Activated effector memory CD4-positive, alpha-beta T cell treated with Interleukin-2 at 50 U/mL for 16 hours (primary cell): ENCODE data around the gene TNS3.

Experiments
- DNase-seq: peaks from one replicate; pipeline ENCODE4 v3.0.0-alpha.2; 2020

Gene TNS3

GRCh38 chr7:47335557-47336471 lies 246.1 kb downstream of the TNS3 start:
- no peak for DNase-seq

DNA sequence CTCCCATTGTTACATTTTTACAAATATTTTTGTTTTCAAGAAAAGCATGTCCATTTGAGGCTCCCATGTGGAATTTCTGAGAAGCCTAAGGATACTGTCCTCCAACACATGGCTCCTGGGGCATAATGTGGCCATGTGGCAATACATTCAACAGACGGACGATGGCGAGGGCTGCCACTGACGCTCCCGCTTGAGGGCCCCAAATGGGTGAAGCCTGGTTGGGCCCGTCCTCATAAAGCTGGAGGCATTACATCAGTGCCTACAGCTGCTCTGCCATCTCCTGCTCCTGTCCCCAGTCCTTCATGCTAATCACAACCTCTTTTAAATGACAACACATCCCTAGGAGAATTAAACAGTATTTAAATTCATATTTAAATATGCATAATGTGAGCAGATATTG lies 246.8 kb downstream of the TNS3 start:
- DNase-seq: no peak

GRCh38 chr7:47333959-47334358 lies 248.0 kb downstream of the TNS3 start:
- no peak for DNase-seq

- no peak for DNase-seq
These were observed 248.4 kb downstream of the TNS3 start for GRCh38 chr7:47333554-47333887.

GRCh38 chr7:47332681-47333553 lies 249.0 kb downstream of the TNS3 start:
- no peak for DNase-seq

GRCh38 chr7:47332213-47332612 lies 249.7 kb downstream of the TNS3 start:
- DNase-seq: no peak

- no peak for DNase-seq
These were observed 250.7 kb downstream of the TNS3 start for GRCh38 chr7:47331179-47331565.

- no peak for DNase-seq
These were observed 251.2 kb downstream of the TNS3 start for GRCh38 chr7:47330561-47331178.

DNA sequence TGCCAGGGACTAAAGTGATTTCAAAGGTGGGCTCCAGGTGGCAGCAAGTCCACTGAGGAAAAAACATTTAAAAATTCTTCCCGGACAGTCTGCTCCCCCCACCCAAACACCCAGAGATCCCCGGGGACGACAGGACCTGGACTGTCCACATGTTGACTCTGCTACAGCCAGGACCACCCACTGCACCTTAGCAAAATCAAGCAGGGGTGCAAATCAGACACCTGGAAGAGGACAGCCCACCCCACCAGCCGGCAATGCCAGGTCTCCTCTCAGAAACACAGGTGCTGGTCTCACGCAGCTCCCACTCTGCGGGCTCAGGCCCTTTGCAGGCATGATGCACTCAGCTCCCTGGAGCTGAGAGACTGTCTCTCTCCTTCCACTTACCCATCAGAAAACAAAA lies 251.9 kb downstream of the TNS3 start:
- DNase-seq: no peak

- no peak for DNase-seq
These were observed 252.5 kb downstream of the TNS3 start for GRCh38 chr7:47329320-47329926.

GRCh38 chr7:47328392-47329319 lies 253.3 kb downstream of the TNS3 start:
- no peak for DNase-seq

DNA sequence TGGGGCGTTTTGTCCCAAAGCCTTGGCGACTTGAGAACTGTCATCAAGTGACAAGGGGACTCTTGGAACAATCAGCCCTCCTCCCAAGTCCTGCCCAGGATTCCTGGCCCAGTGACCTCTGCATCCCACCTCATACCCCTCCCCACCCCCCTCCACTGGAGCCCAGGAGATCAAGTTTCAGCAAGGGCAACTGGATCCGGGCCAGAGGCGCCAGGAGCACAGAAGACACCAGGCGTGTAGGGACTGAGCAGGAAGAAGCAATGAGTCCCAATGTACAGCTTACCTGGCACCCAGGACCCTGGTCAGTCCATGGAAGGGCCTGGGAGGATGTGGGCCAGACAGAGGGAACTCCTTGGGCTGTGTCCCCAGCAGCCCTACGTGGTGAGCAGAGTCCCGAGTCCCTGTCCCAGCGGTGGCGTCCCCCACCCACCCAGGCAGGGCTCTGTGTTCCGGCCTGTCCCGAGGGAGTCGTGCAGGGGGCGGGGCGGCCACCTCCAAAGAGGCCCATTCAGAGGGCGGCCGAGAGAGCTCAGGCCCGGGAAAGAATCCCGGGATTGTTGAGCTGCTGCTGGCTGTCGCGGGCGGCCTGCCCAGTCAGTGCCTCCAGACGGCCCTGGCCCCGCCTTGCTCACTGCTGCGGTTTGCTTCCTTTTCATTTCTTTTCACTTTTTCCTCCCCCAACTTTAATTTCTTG lies 254.1 kb downstream of the TNS3 start:
- DNase-seq: no peak

DNA sequence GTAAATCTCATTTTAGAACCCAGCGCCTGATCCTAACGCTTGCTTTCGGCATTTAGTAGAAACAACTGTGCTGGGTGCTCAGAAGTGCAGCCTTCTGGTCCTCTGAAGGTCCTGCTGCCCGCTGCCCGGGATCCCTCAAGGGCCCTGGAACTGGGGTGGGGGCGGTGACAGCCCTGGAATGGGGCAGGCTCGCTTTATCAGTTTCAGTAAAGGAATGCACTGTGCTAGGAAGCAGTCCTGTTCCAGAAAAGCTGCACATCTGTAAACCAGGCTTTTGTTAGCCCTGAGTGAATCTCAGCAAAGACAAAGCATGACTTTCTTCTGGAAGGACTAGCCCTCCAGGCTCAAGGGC lies 254.6 kb downstream of the TNS3 start:
- DNase-seq: no peak

DNA sequence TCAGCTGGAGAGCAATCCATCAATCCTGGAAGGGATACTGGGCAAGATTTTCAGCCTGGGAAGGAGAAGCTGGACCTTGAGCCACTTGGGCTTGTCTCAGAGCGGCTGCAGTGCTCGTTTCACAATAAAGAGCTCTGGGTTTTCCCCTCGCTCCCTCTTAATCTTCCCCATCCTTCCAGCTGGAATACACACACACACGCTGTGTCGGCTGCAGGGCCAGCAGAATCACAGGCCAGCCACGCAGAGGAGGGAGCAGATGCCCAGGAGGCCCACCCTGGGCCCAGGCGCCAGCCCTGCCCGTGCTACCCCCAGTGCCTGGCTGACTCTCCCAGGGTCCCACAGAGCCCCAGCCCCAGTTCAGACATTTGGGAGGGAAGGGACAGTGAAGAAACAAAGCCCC lies 255.1 kb downstream of the TNS3 start:
- no peak for DNase-seq

DNA sequence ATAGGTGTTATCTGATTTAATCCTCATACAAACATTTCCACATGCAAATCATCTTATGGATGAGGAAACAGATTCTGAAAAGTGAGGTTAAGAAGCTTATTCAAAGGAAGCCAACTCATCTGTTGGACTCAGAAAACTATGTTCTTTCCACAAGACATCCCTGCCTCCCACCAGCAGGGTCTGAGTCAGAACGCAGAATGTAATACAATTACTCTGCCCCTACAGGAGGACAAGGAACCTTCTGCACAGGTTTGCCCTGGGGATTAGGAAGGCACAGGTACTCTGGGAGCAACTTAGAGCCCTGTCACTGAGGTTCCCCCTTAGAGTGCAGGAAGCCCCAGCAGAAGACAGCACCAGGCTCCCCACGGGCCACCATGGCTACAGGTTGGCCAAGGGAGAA lies 255.7 kb downstream of the TNS3 start:
- DNase-seq: no peak

GRCh38 chr7:47325337-47325736 lies 256.6 kb downstream of the TNS3 start:
- no peak for DNase-seq

DNA sequence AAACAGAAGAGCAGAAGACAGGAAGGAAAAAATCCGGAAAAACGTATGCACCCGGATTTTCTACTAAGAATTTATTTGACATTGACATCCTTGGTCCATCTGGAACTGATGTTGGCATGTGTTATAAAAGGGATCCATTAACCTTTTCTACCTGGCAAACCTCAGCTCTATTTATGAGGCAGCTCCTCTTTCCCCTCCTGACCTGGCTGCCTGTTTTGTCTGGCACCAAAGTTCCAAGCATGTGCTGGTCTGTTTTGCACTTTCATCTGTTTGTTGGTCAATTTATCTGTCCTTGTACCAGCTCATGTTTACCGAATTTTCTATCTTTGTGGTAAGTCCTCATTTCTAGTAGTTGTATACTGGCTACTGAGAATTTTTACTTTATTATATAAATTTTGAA lies 258.0 kb downstream of the TNS3 start:
- no peak for DNase-seq

DNA sequence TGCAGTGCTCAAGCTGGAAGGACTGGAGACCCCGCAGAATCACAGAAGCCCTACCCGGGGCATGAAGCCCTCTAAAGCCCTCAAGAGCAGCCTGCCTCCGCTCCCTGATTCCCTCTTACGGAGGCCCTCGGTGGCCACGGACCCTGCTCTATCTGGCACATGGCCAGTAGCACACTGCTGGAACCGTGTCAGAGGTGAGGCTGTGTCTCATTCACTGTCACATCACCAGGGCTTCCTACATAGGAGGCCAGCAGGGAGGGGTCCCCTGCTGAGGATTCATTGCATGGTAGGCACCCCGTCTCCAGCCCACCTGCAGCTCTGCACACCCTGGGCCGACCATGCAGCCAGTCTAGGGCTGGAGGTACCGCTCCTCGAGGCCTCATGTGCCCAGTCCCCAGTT lies 259.2 kb downstream of the TNS3 start:
- no peak for DNase-seq

DNA sequence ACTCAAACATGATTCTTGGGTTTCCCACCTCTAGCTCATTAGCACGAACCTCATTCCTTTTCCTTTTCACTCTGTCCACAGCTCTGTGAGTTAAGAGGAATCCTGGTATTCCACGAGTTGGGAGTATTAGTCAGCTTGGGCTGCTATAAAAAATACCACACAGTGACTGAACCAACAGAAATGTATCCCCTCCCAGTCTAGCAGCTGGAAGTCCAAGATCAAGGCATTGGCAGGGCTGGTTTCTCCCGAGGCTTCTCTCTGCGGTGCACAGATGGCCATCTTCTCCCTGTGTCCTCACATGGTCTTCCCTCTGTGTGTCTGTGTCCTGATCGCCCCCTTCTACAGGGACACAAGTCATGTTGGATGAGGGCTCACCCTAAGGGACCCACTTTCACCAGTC lies 261.6 kb downstream of the TNS3 start:
- no peak for DNase-seq

- DNase-seq: no peak
These were observed 263.3 kb downstream of the TNS3 start for GRCh38 chr7:47318395-47319182.

- no peak for DNase-seq
These were observed 264.4 kb downstream of the TNS3 start for GRCh38 chr7:47317487-47317886.
